GM12878 (cell line): ENCODE results near the gene ATL1. TPM values are rescaled to one million over a fixed set of nuclear protein-coding genes. Genes with fewer than 3 reads are reported as not detected.

Experiments used
- ATAC-seq: fragments of 200-7000 bp; cut with Tn5 transposase; 3 replicates; pipeline ENCODE4 v1.9.1; 2020; ENCODE audit warnings: mild to moderate bottlenecking, moderate library complexity
- BruUV-seq: library from RNA; stranded (reverse); fragments of 400-500 nt; replicated peaks from 2 replicates; lab custom pipeline; 2021; lab: Mats Ljungman, UMichigan
- CTCF ChIA-PET: fragments of 300-600 bp; sonication (Branson Sonifier 250); formaldehyde crosslinking; extraction: SDS; loops from one replicate; lab custom pipeline; 2021; ENCODE audit warnings: inconsistent platforms; lab: Yijun Ruan, JAX
- POLR2A ChIA-PET: fragments of 350-600 bp; formaldehyde crosslinking; extraction: SDS; loops from one replicate; lab custom pipeline; 2021; ENCODE audit warnings: inconsistent platforms; lab: Charles Lee
- RAD21 ChIA-PET: fragments of 300-600 bp; sonication (Branson Sonifier 250); formaldehyde crosslinking; loops from one replicate; lab custom pipeline; 2023; ENCODE audit warnings: antibody characterized with exemption; ENCODE audit not compliant: unreplicated experiment; lab: Charles Lee
- SMC1A ChIA-PET: fragments of 300-600 bp; sonication (Branson Sonifier 250); formaldehyde crosslinking; loops from one replicate; lab custom pipeline; 2023; ENCODE audit not compliant: unreplicated experiment, uncharacterized antibody; lab: Charles Lee
- DNase-seq: peaks from one replicate; pipeline ENCODE4 v3.0.0-alpha.2; 2011; ENCODE audit warnings: low read depth, low spot score
- FAIRE-seq: peaks from 3 replicates; lab custom pipeline; 2011; peaks lifted over from hg19 to GRCh38; lab: Jason Lieb, UNC
- H2AFZ ChIP-seq: 2 replicates; pipeline ENCODE4 v1.6.0; 2011; ENCODE audit warnings: low read depth, low read length, control low read depth; ENCODE audit not compliant: control insufficient read depth
- H3K27ac ChIP-seq: 2 replicates; pipeline ENCODE4 v1.5.1; 2011; ENCODE audit warnings: control low read depth; ENCODE audit not compliant: control insufficient read depth, insufficient read depth
- H3K27me3 ChIP-seq, 2 experiments: replicated peaks in 1 of 2; 2 replicates each; pipeline versions ENCODE4 v1.6.0 to v1.6.1; 2011; ENCODE audit warnings: low read length in 1 of 2; ENCODE audit not compliant: control insufficient read depth in 2 of 2, insufficient read depth in 2 of 2
- H3K36me3 ChIP-seq, 2 experiments: 2 replicates each; pipeline ENCODE4 v1.5.1; 2011; ENCODE audit warnings: low read length in 1 of 2; ENCODE audit not compliant: control insufficient read depth in 2 of 2, insufficient read depth in 2 of 2
- H3K4me1 ChIP-seq: 2 replicates; pipeline ENCODE4 v1.6.1; 2011; ENCODE audit warnings: mild to moderate bottlenecking, low read length, moderate library complexity, mixed read lengths; ENCODE audit not compliant: control insufficient read depth, insufficient read depth
- H3K4me2 ChIP-seq: 2 replicates; pipeline ENCODE4 v1.6.0; 2011; ENCODE audit warnings: control low read depth; ENCODE audit not compliant: control insufficient read depth, insufficient read depth
- H3K4me3 ChIP-seq: fragments of 200-600 bp; sonication (generic); 2 replicates; pipeline ENCODE4 v1.5.1; 2016
- H3K79me2 ChIP-seq: 2 replicates; pipeline ENCODE4 v1.6.0; 2011; ENCODE audit warnings: low read length; ENCODE audit not compliant: control insufficient read depth, insufficient read depth
- H3K9ac ChIP-seq: 2 replicates; pipeline ENCODE4 v1.8.0; 2011; ENCODE audit warnings: low read length, control low read depth, mixed read lengths; ENCODE audit not compliant: control insufficient read depth, insufficient read depth
- H3K9me3 ChIP-seq: replicated peaks from 3 replicates; pipeline ENCODE4 v1.5.1; 2011; ENCODE audit warnings: mild to moderate bottlenecking, low read length; ENCODE audit not compliant: control insufficient read depth, insufficient read depth
- H4K20me1 ChIP-seq: 2 replicates; pipeline ENCODE4 v1.6.0; 2011; ENCODE audit not compliant: control insufficient read depth, insufficient read depth
- EZH2 ChIP-seq: IDR thresholded peaks from 2 replicates; pipeline ENCODE4 v1.6.1; 2012; ENCODE audit warnings: low read depth, mild to moderate bottlenecking, control low read depth, inconsistent platforms, low read length, borderline replicate concordance; ENCODE audit not compliant: control insufficient read depth
- FOXM1 ChIP-seq: IDR thresholded peaks from 2 replicates; pipeline ENCODE4 v1.6.1; 2012; ENCODE audit warnings: low read depth, mild to moderate bottlenecking, inconsistent platforms, low read length, moderate library complexity
- NFIC ChIP-seq: IDR thresholded peaks from 2 replicates; pipeline ENCODE4 v1.6.1; 2012; ENCODE audit warnings: low read depth, mild to moderate bottlenecking, inconsistent platforms, low read length, moderate library complexity
- NR2C1 ChIP-seq: fragments of 450-650 bp; IDR thresholded peaks from 2 replicates; pipeline ENCODE4 v1.6.1; 2017; ENCODE audit warnings: antibody characterized with exemption, mild to moderate bottlenecking, moderate library complexity
- POLR2AphosphoS5 ChIP-seq: IDR thresholded peaks from 2 replicates; pipeline ENCODE4 v1.6.1; 2011; ENCODE audit warnings: mild to moderate bottlenecking, low read length, inconsistent platforms
- RAD51 ChIP-seq: fragments of 450-650 bp; IDR thresholded peaks from 2 replicates; pipeline ENCODE4 v1.6.1; 2016; ENCODE audit warnings: moderate library complexity, mild to moderate bottlenecking, inconsistent platforms
- RBBP5 ChIP-seq: fragments of 200-600 bp; sonication (generic); conservative IDR thresholded peaks from 2 replicates; pipeline ENCODE4 v1.6.1; 2016
- SIX5 ChIP-seq: IDR thresholded peaks from 2 replicates; pipeline ENCODE4 v1.6.1; 2011; ENCODE audit warnings: mild to moderate bottlenecking, low read depth, low read length, moderate library complexity; ENCODE audit not compliant: severe bottlenecking
- SMARCA5 ChIP-seq: fragments of 450-650 bp; IDR thresholded peaks from 2 replicates; pipeline ENCODE4 v1.6.1; 2017; ENCODE audit warnings: mild to moderate bottlenecking
- SUPT20H ChIP-seq: IDR thresholded peaks from 2 replicates; pipeline ENCODE4 v1.6.1; 2011; ENCODE audit warnings: low read depth, mild to moderate bottlenecking, low read length, moderate library complexity, borderline replicate concordance; ENCODE audit not compliant: control insufficient read depth
- TBL1XR1 ChIP-seq: IDR thresholded peaks from 2 replicates; pipeline ENCODE4 v1.6.1; 2012; ENCODE audit warnings: low read depth, low read length, improper control_type of control experiment
- TCF7 ChIP-seq: IDR thresholded peaks from 2 replicates; pipeline ENCODE4 v1.6.1; 2014; ENCODE audit warnings: antibody characterized with exemption, borderline replicate concordance
- WGBS: methylation state at CpG from one replicate; pipeline ENCODE4 v1.1.6; 2016; ENCODE audit warnings: low lambda C conversion rate; ENCODE audit not compliant: insufficient replicate concordance, insufficient coverage; ENCODE audit errors: missing lambda C conversion rate; 5-methylcytosine and 5-hydroxymethylcytosine counted together
- in situ Hi-C: fragments of 300-500 bp; cut with MboI; formaldehyde crosslinking; loops from 9 replicates; pipeline ENCODE4 v1.14.3; 2018; ENCODE audit warnings: mixed read lengths
- intact Hi-C: fragments of 100-400 bp; cut with micrococcal nuclease; formaldehyde crosslinking; loops from one replicate; pipeline ENCODE4 v1.14.2; 2022; ENCODE audit not compliant: unreplicated experiment
- polyA plus RNA-seq, 11 experiments: library from polyadenylated mRNA; depleted of rRNA in 4 of 11; unstranded in 6 of 11; stranded (reverse) in 5 of 11; fragments of >200 nt; fragmentation: Nextera tagmentation in 4 of 11; fragmentation: Illumina TruSeq in 1 of 11; extraction: Ambion mirVana in 4 of 11; extraction: Trizol in 1 of 11; gene quantifications; 1 replicate in 1 of 11; 2 replicates in 10 of 11; pipeline versions ENCODE4 v1.2.1 to v1.2.3, GENCODE V29; 2011 to 2016; ENCODE audit warnings: inconsistent platforms in 2 of 11, missing spikeins in 2 of 11, low read depth in 1 of 11
- total RNA-seq, 4 experiments: library from RNA; depleted of rRNA in 3 of 4; stranded (reverse); fragments of >200 nt in 3 of 4; fragmentation: Illumina TruSeq in 1 of 4; extraction: Trizol in 1 of 4; gene quantifications; 2 replicates each; pipeline versions ENCODE4 v1.2.1 to v1.2.3, GENCODE V29; 2013 to 2021
- TF ChIP-seq, protein P1 (sequence below), 3 experiments: IDR thresholded peaks in 2 of 3; conservative IDR thresholded peaks in 1 of 3; 2 replicates each; pipeline ENCODE4 v1.5.1; 2011; ENCODE audit warnings: low read depth in 3 of 3, low read length in 3 of 3, mild to moderate bottlenecking in 3 of 3, control low read depth in 2 of 3, moderate library complexity in 2 of 3, inconsistent platforms in 1 of 3, mixed read lengths in 1 of 3; ENCODE audit not compliant: control insufficient read depth in 2 of 3, insufficient read depth in 1 of 3; ENCODE audit errors: extremely low read depth in 1 of 3
- TF ChIP-seq, protein P2 (sequence below): IDR thresholded peaks from 2 replicates; pipeline ENCODE4 v1.6.1; 2011; ENCODE audit warnings: mild to moderate bottlenecking, low read depth, low read length, moderate library complexity; ENCODE audit not compliant: insufficient replicate concordance
- TF ChIP-seq, protein P3 (sequence below): IDR thresholded peaks from 2 replicates; pipeline ENCODE4 v1.6.1; 2011; ENCODE audit warnings: low read depth, low read length, improper control_type of control experiment, borderline replicate concordance

ATL1 gene
- total and polyA plus RNA-seq, 10 of the 15 experiments (the other 5 are each of a cell fraction or from before 2014, with no cell fraction given): 0.11 to 1.2 (median 0.58) TPM; not detected in 1

DNA sequence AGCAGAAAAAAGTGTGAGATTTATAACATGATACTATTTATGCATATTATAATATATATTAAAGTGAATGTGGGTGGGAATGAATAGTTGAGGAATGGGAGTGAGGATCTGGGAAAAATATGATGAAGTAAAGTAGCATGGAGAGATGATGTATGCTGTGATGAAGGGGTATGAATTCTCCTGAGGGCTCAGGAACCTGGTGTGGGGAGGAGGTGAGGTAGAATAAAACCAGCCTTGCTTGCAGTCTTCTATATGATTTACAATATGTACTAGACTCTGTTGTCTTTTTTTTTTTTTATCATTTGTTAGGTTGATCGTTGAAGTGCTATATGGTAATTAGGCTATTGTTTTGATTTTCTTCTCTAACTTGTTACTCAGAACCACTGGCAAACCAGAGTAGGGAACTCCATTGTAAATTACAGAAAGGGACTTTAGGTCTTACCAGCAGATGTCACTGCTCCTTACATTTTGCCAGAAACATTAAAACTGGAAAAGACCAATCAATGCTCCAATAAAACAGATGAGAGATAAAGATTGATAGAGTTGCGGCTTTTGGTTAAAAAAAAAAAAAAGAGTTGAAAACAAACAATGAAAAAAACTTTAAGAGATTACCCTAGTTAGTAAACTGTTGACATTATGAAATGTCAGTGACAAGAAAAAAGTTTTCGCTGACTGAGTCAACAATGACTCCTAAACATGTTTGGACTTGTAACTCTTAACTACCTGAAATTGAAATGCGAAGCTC, 39.9 kb downstream of the ATL1 start (continued):
- TF ChIP-seq, protein P1, sequence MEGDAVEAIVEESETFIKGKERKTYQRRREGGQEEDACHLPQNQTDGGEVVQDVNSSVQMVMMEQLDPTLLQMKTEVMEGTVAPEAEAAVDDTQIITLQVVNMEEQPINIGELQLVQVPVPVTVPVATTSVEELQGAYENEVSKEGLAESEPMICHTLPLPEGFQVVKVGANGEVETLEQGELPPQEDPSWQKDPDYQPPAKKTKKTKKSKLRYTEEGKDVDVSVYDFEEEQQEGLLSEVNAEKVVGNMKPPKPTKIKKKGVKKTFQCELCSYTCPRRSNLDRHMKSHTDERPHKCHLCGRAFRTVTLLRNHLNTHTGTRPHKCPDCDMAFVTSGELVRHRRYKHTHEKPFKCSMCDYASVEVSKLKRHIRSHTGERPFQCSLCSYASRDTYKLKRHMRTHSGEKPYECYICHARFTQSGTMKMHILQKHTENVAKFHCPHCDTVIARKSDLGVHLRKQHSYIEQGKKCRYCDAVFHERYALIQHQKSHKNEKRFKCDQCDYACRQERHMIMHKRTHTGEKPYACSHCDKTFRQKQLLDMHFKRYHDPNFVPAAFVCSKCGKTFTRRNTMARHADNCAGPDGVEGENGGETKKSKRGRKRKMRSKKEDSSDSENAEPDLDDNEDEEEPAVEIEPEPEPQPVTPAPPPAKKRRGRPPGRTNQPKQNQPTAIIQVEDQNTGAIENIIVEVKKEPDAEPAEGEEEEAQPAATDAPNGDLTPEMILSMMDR (IDR thresholded peaks at IDR 0.05 in 2 of 3, conservative IDR thresholded peaks at IDR 0.05 in 1 of 3; ENCODE audit: control insufficient read depth in 2 of 3, extremely low read depth in 1 of 3, insufficient read depth in 1 of 3, low read depth in 3 of 3, low read length in 3 of 3): peak; percentile 49 to 67 (median 55); a peak in 5 of 6 replicates

DNA sequence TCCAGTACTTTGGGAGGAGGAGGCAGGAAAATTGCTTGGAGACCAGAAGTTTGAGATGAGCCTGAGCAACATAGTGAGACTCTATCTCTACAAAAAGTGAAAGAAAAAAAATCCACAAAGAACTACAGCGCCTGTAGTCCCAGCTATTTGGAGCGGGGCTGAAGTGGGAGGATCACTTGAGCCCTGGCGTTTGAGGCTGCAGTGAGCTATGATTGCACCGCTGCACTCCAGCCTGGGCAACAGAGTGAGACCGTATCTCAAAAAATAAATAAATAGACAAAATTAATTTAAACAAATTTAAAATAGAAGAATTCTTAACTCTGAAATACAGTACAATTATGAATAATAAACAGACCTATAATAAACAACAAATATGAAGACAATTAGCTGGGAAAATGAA, 40.9 kb downstream of the ATL1 start:
- no TSS peak for BruUV-seq
- Histone ChIP-seq H3K9ac (no peak overlapping the region), H3K27me3 (no peaks in the 10 kb centered on the region), H3K4me3 (no peak overlapping the region), H2AFZ (no peak overlapping the region), H3K4me1 (no peaks in the 10 kb centered on the region), H3K4me2 (no peak overlapping the region), H3K9me3 (no peaks in the 10 kb centered on the region), H3K79me2 (no peaks in the 10 kb centered on the region), H3K27ac (no peak overlapping the region)
- in situ Hi-C loops: loop anchor here (5.0 to 25.0 kb wide), 2 partner anchors 171 to 261 kb away; partner anchors contain the start of gene ABHD12B
- RAD21 ChIA-PET: interaction anchor here (0.6 to 2.9 kb wide), 24 partner anchors 16 to 304 kb away, joined by 3 to 62 read pairs (median 5); no protein-coding TSS in a partner anchor
- WGBS: 87% methylated on average over 5 of the region's 5 CpGs
- POLR2A ChIA-PET: interaction anchor here (0.6 to 1.5 kb wide), 3 partner anchors 66 to 258 kb away, joined by 3 to 5 read pairs (median 5); no protein-coding TSS in a partner anchor
- ATAC-seq: no peak
- intact Hi-C loops: loop anchor here (1.0 to 2.0 kb wide), 3 partner anchors 113 to 260 kb away; no protein-coding TSS in a partner anchor
- DNase-seq: no peak
- CTCF ChIA-PET: interaction anchor here (0.5 to 2.9 kb wide), 39 partner anchors 9 to 270 kb away, joined by 3 to 120 read pairs (median 4); no protein-coding TSS in a partner anchor
- no peak for TF ChIP-seq NFIC
- TF ChIP-seq RAD51: no peak
- no peak for TF ChIP-seq NR2C1
- TF ChIP-seq, protein P2, sequence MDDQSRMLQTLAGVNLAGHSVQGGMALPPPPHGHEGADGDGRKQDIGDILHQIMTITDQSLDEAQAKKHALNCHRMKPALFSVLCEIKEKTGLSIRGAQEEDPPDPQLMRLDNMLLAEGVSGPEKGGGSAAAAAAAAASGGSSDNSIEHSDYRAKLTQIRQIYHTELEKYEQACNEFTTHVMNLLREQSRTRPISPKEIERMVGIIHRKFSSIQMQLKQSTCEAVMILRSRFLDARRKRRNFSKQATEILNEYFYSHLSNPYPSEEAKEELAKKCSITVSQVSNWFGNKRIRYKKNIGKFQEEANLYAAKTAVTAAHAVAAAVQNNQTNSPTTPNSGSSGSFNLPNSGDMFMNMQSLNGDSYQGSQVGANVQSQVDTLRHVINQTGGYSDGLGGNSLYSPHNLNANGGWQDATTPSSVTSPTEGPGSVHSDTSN: no peak
- no peak for TF ChIP-seq POLR2AphosphoS5
- TF ChIP-seq RBBP5: no peak
- TF ChIP-seq SUPT20H: no peak
- no peak for TF ChIP-seq SMARCA5
- TF ChIP-seq SIX5: no peak
- TF ChIP-seq TCF7: no peak
- no peak for TF ChIP-seq TBL1XR1
- no peak for TF ChIP-seq EZH2
- TF ChIP-seq, protein P3, sequence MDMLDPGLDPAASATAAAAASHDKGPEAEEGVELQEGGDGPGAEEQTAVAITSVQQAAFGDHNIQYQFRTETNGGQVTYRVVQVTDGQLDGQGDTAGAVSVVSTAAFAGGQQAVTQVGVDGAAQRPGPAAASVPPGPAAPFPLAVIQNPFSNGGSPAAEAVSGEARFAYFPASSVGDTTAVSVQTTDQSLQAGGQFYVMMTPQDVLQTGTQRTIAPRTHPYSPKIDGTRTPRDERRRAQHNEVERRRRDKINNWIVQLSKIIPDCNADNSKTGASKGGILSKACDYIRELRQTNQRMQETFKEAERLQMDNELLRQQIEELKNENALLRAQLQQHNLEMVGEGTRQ: no peak
- TF ChIP-seq FOXM1: no peak
- TF ChIP-seq, all 136 proteins: peak for 0
- H3K36me3 ChIP-seq: no peaks in the 10 kb centered on the region
- SMC1A ChIA-PET: interaction anchor here (0.6 to 2.9 kb wide), 40 partner anchors 9 to 1042 kb away, joined by 3 to 53 read pairs (median 4); no protein-coding TSS in a partner anchor
- no peaks in the 10 kb centered on the region for H4K20me1 ChIP-seq
- FAIRE-seq: no peak
